ENCODE measurements around the gene SPON2.

Gene SPON2

DNA sequence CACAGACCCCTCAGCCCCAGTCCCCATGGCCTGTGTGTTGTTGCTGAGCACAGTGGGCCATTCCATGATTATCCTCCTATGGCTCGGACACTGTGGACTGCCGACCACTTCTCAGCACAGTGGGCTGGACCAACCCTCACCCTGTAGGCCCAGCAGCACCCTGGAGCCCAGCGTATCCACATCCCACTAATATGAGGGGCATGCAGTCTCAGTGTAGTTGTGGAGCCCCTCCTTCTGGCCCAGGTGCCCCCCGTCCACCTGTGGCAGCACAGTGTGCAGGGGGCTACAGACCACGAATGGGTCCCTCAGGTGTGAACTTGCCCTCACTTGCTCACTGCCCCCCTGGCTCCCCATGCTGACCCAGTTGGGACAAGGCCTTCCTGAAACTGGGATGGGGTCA lies 7.9 kb downstream of the SPON2 start:
- no peak for DNase-seq (ENCODE audit: low read depth)
- TF ChIP-seq, protein P1, sequence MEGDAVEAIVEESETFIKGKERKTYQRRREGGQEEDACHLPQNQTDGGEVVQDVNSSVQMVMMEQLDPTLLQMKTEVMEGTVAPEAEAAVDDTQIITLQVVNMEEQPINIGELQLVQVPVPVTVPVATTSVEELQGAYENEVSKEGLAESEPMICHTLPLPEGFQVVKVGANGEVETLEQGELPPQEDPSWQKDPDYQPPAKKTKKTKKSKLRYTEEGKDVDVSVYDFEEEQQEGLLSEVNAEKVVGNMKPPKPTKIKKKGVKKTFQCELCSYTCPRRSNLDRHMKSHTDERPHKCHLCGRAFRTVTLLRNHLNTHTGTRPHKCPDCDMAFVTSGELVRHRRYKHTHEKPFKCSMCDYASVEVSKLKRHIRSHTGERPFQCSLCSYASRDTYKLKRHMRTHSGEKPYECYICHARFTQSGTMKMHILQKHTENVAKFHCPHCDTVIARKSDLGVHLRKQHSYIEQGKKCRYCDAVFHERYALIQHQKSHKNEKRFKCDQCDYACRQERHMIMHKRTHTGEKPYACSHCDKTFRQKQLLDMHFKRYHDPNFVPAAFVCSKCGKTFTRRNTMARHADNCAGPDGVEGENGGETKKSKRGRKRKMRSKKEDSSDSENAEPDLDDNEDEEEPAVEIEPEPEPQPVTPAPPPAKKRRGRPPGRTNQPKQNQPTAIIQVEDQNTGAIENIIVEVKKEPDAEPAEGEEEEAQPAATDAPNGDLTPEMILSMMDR (IDR thresholded peaks at IDR 0.05; ENCODE audit: low read depth, low read length, missing control alignments) = no peak
- in situ Hi-C loops (cut with HindIII; ENCODE audit: low sequenced_read_pairs) = no loop called here
- H3K4me3 ChIP-seq (ENCODE audit: low read depth, low read length) = no peak overlapping the region

DNA sequence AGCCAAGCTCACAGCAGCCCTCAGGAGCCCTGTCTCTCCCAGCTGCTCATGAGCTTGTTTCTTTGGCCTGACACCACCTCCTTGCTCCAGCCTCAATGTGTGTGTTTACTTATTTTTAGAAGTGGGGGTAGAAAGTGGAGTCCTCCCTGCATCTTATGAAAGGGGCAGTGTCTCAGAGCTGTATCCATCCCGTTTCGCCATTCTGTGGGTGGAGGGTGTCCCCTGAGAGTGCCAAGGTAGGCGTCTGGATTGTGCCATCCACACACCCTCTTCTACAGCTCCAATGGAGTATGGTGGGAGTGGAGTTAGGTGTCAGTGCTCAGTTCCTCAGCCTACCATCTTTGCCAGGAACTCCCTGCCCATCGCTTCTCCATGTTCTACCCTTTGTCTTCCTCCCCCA lies 8.3 kb downstream of the SPON2 start:
- H3K4me3 ChIP-seq (ENCODE audit: low read depth, low read length) = no peak overlapping the region
- TF ChIP-seq, protein P1 (IDR thresholded peaks at IDR 0.05; ENCODE audit: low read depth, low read length, missing control alignments) = no peak
- no peak for DNase-seq (ENCODE audit: low read depth)
- in situ Hi-C loops (cut with HindIII; ENCODE audit: low sequenced_read_pairs) = no loop called here

DNA sequence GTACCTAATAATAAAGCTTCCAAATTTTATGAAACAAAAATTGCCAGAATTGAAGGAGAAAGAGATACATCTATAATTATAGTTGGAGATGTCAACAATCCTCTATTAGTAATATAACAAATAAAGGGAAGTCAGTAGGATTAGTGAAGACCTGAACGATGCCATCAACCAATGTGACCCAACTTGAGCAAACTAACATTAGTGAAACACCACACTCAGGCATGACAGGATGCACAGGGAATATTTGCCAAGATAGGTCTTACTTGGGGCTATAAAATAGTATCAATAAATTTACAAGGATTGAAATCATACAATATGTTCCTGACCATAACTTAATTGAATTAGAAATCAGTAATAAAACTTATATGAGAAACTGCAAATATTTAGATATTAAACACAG lies 12.0 kb downstream of the SPON2 start:
- TF ChIP-seq, protein P1 (IDR thresholded peaks at IDR 0.05; ENCODE audit: low read depth, low read length, missing control alignments) = no peak
- no peak for DNase-seq (ENCODE audit: low read depth)
- no peak overlapping the region for H3K4me3 ChIP-seq (ENCODE audit: low read depth, low read length)
- in situ Hi-C loops (cut with HindIII; ENCODE audit: low sequenced_read_pairs) = no loop called here

DNA sequence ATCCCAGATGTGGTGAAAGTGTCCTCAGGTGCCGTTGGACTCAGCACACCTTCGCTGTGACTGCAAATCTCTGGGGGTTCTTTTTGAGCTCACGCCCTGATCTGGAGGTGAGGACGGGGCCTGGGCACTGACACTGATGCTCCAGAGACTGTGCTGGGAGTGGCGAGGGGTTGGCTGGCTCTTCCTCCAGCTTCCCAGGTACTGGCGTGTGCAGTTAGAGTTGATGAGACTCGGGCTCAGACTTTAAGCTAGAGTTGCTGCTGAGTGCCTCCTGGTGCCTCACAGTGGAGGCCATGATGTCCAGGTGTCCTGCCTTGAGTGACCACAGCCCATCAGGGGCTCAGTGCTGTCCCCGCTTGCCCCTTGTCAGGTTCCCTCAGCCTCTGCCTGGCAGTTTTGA lies 16.3 kb downstream of the SPON2 start:
- TF ChIP-seq, protein P1 (IDR thresholded peaks at IDR 0.05; ENCODE audit: low read depth, low read length, missing control alignments) = no peak
- no peak for DNase-seq (ENCODE audit: low read depth)
- H3K4me3 ChIP-seq (ENCODE audit: low read depth, low read length) = no peak overlapping the region
- in situ Hi-C loops (cut with HindIII; ENCODE audit: low sequenced_read_pairs) = no loop called here

DNA sequence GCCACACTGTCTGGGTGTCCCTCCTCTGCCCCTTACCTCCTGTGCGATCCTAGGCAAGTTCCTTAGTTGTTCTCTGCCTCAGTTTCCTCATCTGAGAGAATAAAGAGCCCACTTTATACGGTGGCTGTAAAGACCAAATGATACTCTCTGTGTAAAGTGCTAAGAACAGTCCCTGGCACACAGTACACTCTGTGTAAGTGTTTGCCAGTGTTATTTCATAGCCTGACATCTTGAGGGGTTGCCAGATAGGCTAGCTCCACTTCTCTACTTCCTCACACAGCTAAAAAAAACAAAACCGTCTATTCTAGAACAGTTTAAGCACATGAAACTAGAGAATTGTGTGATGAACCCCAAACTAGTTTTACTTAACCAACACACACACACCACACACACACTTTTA lies 17.1 kb downstream of the SPON2 start:
- TF ChIP-seq, protein P1 (IDR thresholded peaks at IDR 0.05; ENCODE audit: low read depth, low read length, missing control alignments) = no peak
- DNase-seq (ENCODE audit: low read depth) = no peak
- in situ Hi-C loops (cut with HindIII; ENCODE audit: low sequenced_read_pairs) = no loop called here
- no peak overlapping the region for H3K4me3 ChIP-seq (ENCODE audit: low read depth, low read length)

DNA sequence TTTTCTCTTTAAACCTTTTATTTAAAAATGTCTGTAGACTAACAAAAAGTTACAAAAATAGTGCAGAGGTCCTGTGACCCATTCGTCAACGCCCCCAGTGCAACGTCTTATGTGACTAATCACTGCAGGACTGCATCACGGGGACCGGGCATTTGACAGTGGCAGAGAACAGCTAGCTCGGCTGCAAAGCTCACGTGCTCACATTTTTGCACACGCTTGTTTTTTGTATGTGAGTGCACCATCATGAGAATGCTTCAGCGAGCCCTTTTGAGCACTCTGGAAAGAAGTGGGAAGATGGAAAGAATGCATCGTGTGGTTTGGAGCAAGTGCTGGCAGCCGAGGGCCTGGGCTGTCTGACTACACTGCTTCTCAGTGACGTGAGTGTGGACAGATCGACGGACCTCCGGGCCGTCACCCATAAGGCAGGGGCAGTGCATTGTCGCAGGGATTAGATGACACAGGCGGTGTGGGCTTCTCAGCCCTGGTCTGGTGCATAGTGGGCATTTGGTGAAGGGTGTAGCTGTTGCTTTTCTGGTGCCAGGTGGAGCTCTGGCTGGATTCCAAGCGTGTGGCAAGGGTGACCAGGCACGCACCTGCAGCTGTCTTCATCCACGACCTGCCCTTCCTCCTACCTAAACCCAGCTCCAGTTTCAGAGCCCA lies 17.7 kb downstream of the SPON2 start:
- H3K4me3 ChIP-seq (ENCODE audit: low read depth, low read length) = no peak overlapping the region
- no peak for DNase-seq (ENCODE audit: low read depth)
- in situ Hi-C loops (cut with HindIII; ENCODE audit: low sequenced_read_pairs) = loop anchor here (5.0 kb wide), 1 partner anchor 48 kb away; no protein-coding TSS in a partner anchor
- TF ChIP-seq, protein P1 (IDR thresholded peaks at IDR 0.05; ENCODE audit: low read depth, low read length, missing control alignments) = no peak
